Pulmonary artery endothelial cell (primary cell): ENCODE data around the gene KRT86. TPM values are rescaled to one million over a fixed set of nuclear protein-coding genes. Genes with fewer than 3 reads are reported as not detected.
"Not testable (repeated sequence)": the region's sequence is repeated elsewhere in the genome, so short reads cannot be mapped to it uniquely, and the experiment has no call there.

Source experiments
- DNase-seq: peaks from one replicate; pipeline ENCODE4 v3.0.0-alpha.2; 2011; ENCODE audit warnings: low read depth, low spot score
- total RNA-seq: library from RNA; depleted of rRNA; stranded (reverse); fragments of >200 nt; gene quantifications from 2 replicates; pipeline ENCODE4 v1.2.3, GENCODE V29; 2014

KRT86 gene
- total RNA-seq, 1 donor from 2014 or later = 0.07 TPM

GRCh38 chr12:52290483-52291134 is 16.2 kb downstream of the KRT86 start:
- not testable (repeated sequence) for DNase-seq

DNA sequence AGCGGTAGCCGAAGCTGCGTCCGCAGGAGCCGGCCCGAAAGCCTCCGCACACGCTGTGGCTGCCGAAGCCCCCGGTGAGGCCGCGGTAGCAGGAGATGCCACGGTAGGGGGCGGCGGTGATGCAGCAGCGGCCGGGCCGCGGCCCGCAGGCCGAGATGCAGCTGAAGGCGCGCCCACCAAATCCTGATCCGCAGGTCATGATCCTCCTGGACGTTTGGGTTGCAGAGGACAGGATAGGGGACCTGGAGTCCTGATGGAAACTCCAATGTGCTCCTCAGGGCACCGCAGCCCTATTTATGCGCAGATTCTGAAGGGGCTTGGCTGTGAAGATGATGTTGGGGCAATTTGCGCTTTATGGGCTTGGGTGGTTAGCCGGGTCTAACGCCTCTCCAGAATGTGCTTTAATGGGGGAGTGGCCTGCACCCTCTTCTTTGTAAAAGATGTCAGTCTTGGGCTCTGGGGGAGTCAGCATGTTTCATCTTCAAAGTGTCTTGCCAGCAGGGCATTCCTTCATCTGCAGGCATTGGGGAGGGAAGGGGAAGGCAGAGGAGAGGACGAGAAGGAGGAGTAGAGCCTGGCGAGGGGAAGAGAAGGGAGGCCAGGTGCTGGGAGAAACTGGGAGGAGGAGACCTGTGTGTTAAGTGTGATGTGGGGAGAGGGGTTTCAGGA is 17.0 kb downstream of the KRT86 start, which contains the start of gene KRT81:
KRT81 (minus strand) TSS at position 268 of the 669 bp plus-strand sequence; CDS start at position 199, 69 bp downstream.
- DNase-seq = no peak

GRCh38 chr12:52293926-52294325 is 19.5 kb downstream of the KRT86 start:
- no peak for DNase-seq

- DNase-seq = no peak
Observed at GRCh38 chr12:52294803-52295202, 20.4 kb downstream of the KRT86 start.

GRCh38 chr12:52295663-52296062 is 21.2 kb downstream of the KRT86 start:
- DNase-seq = no peak

DNA sequence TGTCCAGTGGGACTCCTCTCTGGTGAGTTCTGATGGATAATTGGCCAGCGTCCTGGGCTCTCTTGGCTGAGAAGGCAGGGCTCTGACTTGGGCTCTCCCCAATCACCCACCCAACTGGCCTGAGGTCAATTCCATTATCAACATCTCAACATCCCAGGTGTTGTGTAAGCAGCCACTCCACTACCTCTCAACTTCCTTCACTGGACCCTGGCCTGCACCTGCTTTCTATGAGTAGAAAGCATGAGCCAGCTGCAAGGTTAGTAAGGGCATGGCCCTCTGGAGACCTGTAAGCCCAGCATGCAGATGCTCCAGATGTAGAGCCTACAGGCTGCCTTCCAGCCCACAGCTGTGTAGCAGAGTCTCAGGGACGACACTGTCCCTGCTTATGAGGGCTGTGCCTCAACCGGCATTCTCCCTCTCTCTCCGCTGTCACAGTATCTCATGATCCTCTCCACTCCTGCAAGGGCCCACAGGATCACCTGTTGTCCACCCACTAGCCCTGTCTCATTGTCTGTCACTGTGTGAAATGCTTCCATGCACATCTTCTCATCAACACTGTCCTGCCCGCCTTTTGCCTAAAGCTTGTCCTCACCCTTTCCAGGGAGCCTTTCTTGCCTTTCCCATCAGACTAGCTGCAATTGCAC is 22.2 kb downstream of the KRT86 start:
- DNase-seq = no peak

DNA sequence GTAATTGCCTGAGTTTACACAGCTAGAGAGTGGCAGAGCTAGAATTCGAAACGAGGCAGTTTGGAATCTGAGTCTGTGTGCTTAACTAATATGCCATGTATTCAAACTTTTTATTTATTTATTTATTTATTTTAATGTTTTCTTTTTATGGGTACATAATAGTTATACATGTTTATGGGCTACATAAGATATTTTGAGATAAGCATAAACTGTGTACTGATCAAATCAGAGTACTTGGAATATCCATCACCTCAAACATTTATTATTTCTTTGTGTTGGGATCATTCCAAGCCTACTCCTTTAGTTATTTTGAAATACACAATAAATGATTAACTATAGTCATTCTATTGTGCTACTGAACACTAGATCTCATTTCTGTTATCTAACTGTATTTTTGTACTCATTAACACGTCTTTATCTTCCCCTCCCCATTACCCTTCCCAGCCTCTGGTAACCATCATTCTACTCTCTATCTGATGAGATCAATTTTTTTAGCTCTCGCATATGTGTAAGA is 24.3 kb downstream of the KRT86 start:
- DNase-seq = no peak

DNA sequence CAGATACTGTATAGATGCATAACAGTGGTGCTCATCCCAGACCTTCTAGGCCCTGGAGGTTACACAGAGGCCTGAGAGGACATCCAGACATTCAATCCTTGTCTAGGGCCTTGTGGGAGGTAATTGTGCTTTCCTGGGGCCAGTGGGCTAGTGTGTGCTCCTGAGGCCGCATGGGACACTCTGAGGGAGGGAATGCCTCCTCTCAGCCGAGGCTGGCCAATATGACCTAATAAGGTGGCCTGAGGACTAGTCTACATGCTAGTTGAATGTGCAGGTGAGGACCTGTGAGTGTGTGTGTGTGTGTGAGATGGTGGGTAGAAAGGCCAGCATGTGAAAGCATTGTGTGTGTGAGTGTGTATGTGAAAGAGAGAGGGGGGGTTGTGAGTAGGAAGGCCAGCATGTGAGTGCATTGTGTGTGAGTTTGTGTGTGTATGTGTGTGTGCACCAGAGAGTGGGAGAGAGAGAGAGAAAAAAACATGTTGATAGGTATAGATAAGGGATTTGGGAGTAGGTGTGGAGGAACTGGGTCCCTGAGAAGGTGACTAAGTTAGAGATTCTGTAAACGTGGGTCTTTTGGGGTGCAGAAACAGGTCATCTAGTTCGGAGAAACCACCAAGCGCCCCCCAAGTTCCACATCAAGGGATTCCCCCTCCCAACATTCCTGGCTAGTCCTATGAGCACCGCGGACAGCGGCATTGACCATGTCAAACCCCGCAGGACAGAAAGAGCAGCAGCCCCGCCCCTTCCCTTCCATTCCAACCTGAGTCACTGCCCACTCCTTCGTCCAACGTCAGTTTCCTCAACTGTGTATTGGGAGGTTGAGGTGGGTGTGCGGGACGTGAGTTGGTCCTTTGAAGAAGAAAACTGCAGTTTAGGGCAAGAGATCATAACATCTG is 26.6 kb downstream of the KRT86 start:
- no peak for DNase-seq

GRCh38 chr12:52301721-52302120 is 27.3 kb downstream of the KRT86 start:
- DNase-seq = not testable (repeated sequence)

GRCh38 chr12:52302242-52302914 is 27.9 kb downstream of the KRT86 start:
- DNase-seq = not testable (repeated sequence)

- DNase-seq = not testable (repeated sequence)
Observed at GRCh38 chr12:52304941-52305411, 30.5 kb downstream of the KRT86 start.

DNA sequence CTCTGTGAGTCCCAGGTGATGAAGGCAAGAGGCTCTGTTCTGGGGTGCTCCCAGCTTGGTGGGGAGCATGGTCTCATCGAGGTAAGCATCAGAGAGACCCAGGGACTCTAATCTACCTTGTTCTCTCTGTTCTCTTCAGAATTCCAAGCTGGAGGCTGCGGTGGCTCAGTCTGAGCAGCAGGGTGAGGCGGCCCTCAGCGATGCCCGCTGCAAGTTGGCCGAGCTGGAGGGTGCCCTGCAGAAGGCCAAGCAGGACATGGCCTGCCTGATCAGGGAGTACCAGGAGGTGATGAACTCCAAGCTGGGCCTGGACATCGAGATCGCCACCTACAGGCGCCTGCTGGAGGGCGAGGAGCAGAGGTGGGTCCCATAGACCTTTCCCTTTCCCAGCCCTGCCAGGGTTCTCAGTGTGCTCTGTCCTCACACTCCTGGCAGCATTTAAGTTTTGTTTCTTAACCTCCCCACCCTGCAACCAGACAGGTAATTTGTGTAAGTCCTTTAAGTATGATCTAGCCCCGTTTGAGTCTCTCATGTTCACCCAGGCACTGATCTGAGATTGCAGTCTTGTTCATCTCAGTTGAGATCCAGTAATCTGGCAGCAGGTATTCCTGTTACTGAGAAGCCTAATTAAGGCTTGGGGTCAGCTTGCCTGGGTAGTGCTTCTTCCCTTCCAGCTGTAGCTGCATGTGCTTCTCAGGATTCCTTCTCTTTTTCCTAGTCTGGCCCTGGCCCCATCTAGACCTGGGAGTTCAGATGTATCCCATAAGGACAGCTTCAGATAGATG is 31.7 kb downstream of the KRT86 start:
- DNase-seq = no peak

DNA sequence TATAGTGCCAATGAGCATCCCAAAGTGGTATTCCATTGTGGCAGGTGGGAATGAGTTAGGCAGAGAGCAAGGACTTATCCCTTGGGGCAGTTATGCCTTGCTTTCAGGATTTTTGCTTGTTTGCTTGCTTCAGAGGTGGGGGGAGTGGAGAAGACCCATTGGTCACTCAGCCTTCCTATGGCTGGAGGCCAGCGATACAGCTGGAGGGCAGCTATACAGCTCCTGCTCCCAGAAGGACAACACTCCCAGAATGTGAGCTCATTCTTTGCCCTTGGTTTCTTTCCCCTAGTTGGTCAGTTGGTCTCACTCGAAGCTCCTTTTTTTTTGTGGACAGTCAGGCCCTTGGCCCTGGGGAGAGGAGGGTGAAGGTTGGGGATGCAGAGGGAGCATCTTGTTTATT is 32.3 kb downstream of the KRT86 start:
- DNase-seq = no peak

DNA sequence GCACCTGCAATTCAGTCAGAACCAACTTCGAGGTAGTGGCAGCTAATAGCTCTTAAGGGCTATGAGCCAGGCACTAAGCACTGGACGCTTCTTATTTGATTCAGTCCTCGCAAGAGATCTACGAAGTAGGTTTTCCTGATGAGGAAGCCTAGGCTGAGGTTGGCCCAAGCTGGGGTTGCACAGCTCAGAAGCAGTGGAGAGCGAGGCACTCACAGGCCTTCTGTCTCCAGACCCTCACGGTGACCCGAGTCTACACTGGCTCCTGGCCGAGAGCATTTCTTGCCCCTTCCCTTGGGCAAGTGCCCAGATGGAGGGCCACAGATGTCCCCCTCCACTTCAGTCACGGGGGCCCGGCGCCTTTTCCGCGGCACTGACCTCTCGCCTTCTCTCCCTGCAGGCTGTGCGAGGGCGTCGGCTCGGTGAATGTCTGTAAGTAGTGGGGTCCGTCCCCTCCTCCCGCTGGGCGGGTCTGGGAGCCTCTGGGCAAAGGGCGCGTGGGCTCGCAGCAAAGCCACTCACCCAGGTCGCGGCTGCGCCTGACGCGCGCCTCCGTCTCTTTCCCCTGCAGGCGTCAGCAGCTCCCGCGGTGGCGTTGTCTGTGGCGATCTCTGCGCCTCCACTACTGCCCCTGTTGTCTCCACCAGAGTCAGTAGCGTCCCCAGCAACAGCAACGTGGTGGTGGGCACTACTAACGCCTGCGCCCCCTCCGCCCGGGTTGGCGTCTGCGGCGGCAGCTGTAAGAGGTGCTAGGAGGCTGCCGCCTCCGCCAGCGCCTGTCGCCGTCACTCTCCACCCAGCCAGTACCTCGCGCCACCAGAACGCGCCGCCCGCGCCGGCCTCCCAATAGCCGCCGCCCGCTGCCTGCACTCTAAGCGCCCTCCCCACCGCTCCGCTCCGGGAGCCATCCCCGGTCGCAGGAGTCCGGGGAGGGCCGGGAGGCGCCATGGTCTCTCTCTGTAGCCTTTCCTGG is 33.7 kb downstream of the KRT86 start:
- DNase-seq = no peak

DNA sequence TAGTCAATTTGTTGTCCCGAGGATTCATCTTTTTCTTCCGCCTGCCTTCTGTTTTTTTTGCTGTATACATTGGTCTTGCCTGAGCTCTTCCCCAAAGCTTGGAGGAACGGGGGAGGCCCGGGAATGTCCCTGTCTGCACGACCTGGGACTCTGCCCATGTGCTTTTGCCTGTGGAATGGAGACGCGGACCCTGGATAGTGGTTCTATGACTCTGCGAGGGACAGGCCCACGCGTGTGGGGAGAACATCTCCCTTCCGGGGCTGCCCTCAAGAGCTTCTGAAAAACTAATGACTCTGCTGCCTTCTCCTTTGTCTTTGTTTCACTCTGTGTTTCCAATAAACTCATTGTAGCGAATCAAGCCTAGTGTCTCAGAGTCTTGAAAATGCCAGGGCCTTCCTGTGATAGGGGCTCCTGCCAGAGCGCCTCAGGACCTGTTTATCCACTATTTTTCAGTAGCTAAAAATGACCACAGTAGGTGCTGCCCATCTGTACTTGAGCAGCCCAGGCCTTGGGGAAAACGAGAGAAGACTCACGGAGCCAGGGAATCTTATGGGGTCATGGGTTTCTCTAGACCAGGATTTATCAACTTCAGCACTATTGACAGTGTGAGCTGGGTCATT is 34.5 kb downstream of the KRT86 start:
- DNase-seq = no peak

- no peak for DNase-seq
Observed at GRCh38 chr12:52310622-52311284, 36.3 kb downstream of the KRT86 start.

DNA sequence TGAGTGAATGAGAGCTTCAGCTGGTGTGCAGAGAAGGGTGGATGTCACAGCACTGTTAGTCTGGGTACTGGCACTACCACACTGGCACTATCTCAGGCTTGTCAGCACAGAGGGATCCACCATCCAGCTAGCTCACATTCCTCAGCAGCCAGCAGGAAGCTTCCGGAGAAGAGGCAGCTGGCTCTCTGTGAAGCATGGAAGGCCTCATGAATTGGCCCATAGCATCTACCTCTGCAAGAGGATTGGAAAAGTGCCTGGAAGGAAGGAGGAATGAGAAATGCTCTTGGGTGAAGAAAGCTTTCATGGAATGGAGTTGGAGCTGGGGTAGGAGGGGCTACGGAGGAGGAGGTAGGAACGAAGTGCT is 36.8 kb downstream of the KRT86 start:
- DNase-seq = no peak

GRCh38 chr12:52312086-52312485 is 37.6 kb downstream of the KRT86 start:
- DNase-seq = no peak
